GM12874 (cell line): ENCODE measurements around the gene TNIK.

Source experiments
- TF ChIP-seq, protein P1 (sequence below): IDR thresholded peaks from 2 replicates; pipeline ENCODE4 v1.5.1; 2011; ENCODE audit warnings: low read depth, mild to moderate bottlenecking, control low read depth, low read length, moderate library complexity; ENCODE audit not compliant: insufficient read depth

Gene TNIK

DNA sequence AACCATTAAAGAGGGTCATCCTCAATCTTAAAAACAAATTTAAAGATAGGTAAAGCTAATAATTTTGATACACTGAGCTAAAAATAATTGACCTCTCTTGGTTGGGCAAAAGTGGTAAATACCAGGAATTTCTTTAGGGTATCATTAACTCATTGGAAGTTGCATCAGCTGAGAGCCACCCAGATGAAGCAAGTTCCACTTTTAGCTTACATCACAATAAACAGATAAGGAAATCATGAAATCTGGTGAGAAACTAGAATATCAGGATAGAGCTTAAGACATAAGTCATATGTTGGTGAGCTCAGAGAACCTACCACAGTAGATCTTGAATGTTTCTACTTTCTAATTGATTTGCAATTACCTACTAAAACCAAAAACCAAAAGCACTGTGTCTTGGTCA, 336.3 kb downstream of the TNIK start:
- TF ChIP-seq, protein P1, sequence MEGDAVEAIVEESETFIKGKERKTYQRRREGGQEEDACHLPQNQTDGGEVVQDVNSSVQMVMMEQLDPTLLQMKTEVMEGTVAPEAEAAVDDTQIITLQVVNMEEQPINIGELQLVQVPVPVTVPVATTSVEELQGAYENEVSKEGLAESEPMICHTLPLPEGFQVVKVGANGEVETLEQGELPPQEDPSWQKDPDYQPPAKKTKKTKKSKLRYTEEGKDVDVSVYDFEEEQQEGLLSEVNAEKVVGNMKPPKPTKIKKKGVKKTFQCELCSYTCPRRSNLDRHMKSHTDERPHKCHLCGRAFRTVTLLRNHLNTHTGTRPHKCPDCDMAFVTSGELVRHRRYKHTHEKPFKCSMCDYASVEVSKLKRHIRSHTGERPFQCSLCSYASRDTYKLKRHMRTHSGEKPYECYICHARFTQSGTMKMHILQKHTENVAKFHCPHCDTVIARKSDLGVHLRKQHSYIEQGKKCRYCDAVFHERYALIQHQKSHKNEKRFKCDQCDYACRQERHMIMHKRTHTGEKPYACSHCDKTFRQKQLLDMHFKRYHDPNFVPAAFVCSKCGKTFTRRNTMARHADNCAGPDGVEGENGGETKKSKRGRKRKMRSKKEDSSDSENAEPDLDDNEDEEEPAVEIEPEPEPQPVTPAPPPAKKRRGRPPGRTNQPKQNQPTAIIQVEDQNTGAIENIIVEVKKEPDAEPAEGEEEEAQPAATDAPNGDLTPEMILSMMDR = no peak

DNA sequence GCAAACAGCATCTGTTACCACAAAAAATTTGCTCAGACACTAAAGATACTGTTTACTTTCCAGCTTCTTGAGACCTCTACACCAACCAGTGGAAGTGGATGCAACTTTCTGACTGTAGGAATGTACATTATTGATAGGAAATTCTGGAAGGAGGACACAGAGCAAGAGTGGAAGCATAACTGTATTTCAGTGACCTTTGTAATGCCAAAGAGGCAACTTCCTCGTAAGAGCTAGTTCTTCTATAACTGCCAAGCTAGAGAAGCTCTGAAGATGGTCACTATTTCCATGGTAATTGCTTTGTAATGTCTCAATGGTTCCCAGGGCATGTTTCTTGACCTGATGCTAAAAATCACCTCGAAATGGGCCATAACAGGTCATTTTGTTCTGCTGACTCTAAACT, 337.3 kb downstream of the TNIK start:
- TF ChIP-seq, protein P1 = no peak

DNA sequence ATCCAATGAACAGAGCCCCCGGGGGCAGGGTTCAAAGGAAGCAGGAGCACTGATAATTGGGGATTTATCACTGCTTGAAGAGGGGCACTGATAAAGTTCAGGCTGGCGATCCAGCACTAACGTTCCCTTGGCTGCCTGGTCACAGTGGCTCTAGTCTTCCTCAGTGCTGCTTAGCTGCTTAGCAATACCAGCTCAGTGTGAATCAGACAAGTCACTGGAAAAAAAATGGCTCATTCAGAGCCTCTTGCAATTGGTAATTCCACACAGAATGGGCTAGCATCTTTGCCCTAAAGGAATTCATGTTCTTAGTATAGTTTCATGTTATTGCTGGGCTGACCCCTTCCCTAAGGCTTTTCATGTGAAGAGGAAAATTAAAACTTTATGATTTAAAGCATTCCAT, 338.0 kb downstream of the TNIK start:
- TF ChIP-seq, protein P1 = no peak

- TF ChIP-seq, protein P1 = no peak
These were observed 338.4 kb downstream of the TNIK start for GRCh38 chr3:171121801-171122200.

DNA sequence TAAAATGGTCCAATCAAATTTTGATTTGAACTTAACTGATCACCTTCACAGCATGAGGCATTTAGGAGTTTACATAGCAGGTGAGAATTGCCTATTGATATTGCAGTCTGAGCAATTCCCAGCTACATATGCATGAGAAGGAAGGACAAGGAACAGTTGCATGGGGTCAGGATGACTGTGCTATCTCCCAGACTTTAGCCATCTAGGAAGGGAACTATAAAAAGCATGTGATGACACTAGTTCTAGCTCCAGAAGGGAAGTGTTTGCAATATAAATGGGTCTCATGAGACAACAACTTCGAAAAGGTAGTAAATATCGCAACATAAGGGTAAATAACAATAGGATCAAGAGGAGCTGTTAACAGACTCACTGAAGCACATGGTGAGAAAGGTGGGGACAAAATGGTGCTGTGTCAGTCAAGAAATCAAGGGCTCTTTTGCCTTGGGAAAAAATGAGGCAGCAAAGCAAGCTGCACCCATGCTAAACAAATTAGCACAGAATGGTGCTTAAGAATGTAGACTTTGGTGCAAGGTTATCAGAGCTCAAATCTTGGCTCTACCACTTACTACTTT, 343.3 kb downstream of the TNIK start:
- TF ChIP-seq, protein P1 = no peak

DNA sequence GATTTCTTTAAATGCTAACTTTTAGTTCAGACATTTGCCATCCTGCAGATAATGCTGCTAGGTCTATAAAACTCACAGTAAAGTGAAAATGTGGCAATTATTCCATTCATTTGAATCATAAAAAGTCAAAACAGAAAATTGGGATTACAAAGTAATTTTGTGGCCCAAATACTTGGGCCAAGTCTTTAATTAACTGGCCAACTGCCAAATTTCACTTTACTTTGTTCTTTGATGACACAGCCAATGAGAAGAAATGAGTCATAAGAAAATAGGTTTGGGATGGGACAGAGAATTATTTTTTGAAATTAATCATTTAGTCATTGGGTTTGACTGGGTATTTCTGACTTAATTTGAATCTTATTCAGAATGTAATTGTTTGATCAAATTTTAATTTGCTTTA, 343.8 kb downstream of the TNIK start:
- TF ChIP-seq, protein P1 = no peak

- TF ChIP-seq, protein P1 = no peak
These were observed 344.5 kb downstream of the TNIK start for GRCh38 chr3:171115667-171116066.

DNA sequence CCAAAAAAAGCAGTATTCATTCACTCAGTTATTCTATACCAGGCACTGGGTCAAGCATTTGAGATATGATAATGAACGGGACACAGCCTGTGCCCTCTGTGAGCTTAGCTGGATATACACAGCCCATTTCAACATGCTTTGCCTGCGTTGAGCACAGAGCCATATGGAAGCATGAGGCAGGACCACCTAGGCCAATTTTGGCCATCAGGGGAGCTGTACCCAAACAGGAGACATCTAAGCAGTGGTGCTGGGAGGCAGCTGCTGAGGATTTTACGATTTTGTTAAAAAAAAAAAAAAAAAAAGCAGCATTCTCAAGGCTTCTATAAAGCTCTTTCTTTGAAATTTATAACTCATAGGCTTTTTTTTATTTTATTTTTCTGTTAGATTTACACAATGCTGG, 346.5 kb downstream of the TNIK start:
- TF ChIP-seq, protein P1 = no peak
